IMR-90 (cell line): ENCODE results near the gene GRM8. TPM values are rescaled to one million over a fixed set of nuclear protein-coding genes. Genes with fewer than 3 reads are reported as not detected.
"Not testable (repeated sequence)": the region's sequence is repeated elsewhere in the genome, so short reads cannot be mapped to it uniquely, and the experiment has no call there.

Experiments
- ATAC-seq: fragments of 200-7000 bp; cut with Tn5 transposase; 2 replicates; pipeline ENCODE4 v1.9.1; 2020; ENCODE audit warnings: low read depth, mild to moderate bottlenecking, moderate library complexity
- BruUV-seq: library from RNA; stranded (reverse); fragments of 400-500 nt; replicated peaks from 2 replicates; lab custom pipeline; 2021; lab: Mats Ljungman, UMichigan
- CTCF ChIA-PET: fragments of 300-600 bp; formaldehyde crosslinking; extraction: SDS; loops from one replicate; lab custom pipeline; 2021; ENCODE audit warnings: antibody characterized with exemption; lab: Yijun Ruan, JAX
- POLR2A ChIA-PET: fragments of 300-600 bp; sonication (Branson Sonifier 250); formaldehyde crosslinking; loops from one replicate; lab custom pipeline; 2022; ENCODE audit warnings: antibody characterized with exemption; ENCODE audit not compliant: unreplicated experiment; lab: Charles Lee
- DNase-seq: peaks from one replicate; pipeline ENCODE4 v3.0.0; 2013
- H2AFZ ChIP-seq: replicated peaks from 2 replicates; pipeline ENCODE3; 2013; ENCODE audit warnings: low read length, mild to moderate bottlenecking; ENCODE audit not compliant: poor library complexity
- H2AK5ac ChIP-seq: 2 replicates; pipeline ENCODE4 v1.6.1; 2013; ENCODE audit warnings: low read depth, low read length, inconsistent platforms
- H2AK9ac ChIP-seq: replicated peaks from 2 replicates; pipeline ENCODE3; 2013; ENCODE audit warnings: mild to moderate bottlenecking, low read depth, low read length, moderate library complexity; ENCODE audit not compliant: poor library complexity
- H2BK120ac ChIP-seq: 2 replicates; pipeline ENCODE4 v1.6.1; 2013; ENCODE audit warnings: low read depth, low read length, inconsistent platforms
- H2BK15ac ChIP-seq: 3 replicates; pipeline ENCODE4 v1.6.1; 2013; ENCODE audit warnings: low read depth, low read length, inconsistent platforms
- H2BK20ac ChIP-seq: 2 replicates; pipeline ENCODE4 v1.6.1; 2013; ENCODE audit warnings: low read depth, mild to moderate bottlenecking, inconsistent platforms, low read length, moderate library complexity
- H2BK5ac ChIP-seq: 2 replicates; pipeline ENCODE4 v1.6.1; 2013; ENCODE audit warnings: mild to moderate bottlenecking, low read depth, low read length, inconsistent platforms; ENCODE audit not compliant: poor library complexity, severe bottlenecking
- H3K14ac ChIP-seq: replicated peaks from 2 replicates; pipeline ENCODE4 v1.6.1; 2013; ENCODE audit warnings: low read depth, low read length, inconsistent platforms
- H3K18ac ChIP-seq: 2 replicates; pipeline ENCODE4 v1.6.1; 2013; ENCODE audit warnings: low read depth, low read length, control low read depth
- H3K23ac ChIP-seq: 2 replicates; pipeline ENCODE4 v1.6.1; 2013; ENCODE audit warnings: low read depth, low read length, inconsistent platforms
- H3K27ac ChIP-seq: 2 replicates; pipeline ENCODE4 v1.5.1; 2013; ENCODE audit warnings: mild to moderate bottlenecking, control low read depth, low read length; ENCODE audit not compliant: insufficient read depth
- H3K27me3 ChIP-seq: 2 replicates; pipeline ENCODE4 v1.6.1; 2013; ENCODE audit warnings: low read length; ENCODE audit not compliant: control insufficient read depth, insufficient read depth
- H3K36me3 ChIP-seq: 2 replicates; pipeline ENCODE4 v1.6.1; 2013; ENCODE audit warnings: low read length, mixed read lengths; ENCODE audit not compliant: control insufficient read depth, insufficient read depth
- H3K4ac ChIP-seq: 2 replicates; pipeline ENCODE4 v1.6.1; 2013; ENCODE audit warnings: low read depth, low read length, inconsistent platforms
- H3K4me1 ChIP-seq: 2 replicates; pipeline ENCODE4 v1.6.1; 2013; ENCODE audit warnings: low read length, mixed read lengths; ENCODE audit not compliant: control insufficient read depth, insufficient read depth
- H3K4me2 ChIP-seq: 2 replicates; pipeline ENCODE4 v1.6.1; 2013; ENCODE audit warnings: low read depth, mild to moderate bottlenecking, control low read depth, low read length, moderate library complexity
- H3K4me3 ChIP-seq: 2 replicates; pipeline ENCODE4 v1.5.1; 2013; ENCODE audit warnings: low read depth, mild to moderate bottlenecking, control low read depth, low read length, moderate library complexity; ENCODE audit not compliant: insufficient read depth
- H3K56ac ChIP-seq: 2 replicates; pipeline ENCODE4 v1.6.1; 2013; ENCODE audit warnings: low read length, inconsistent platforms; ENCODE audit not compliant: insufficient read depth; ENCODE audit errors: extremely low read depth
- H3K79me1 ChIP-seq, 2 experiments: 2 replicates each; pipeline ENCODE4 v1.6.1; 2013; ENCODE audit warnings: low read length in 2 of 2, inconsistent platforms in 1 of 2, low read depth in 1 of 2
- H3K9ac ChIP-seq: 2 replicates; pipeline ENCODE4 v1.6.1; 2013; ENCODE audit warnings: low read depth, low read length, control low read depth
- H3K9me1 ChIP-seq: 2 replicates; pipeline ENCODE4 v1.6.1; 2013; ENCODE audit warnings: low read length, inconsistent platforms; ENCODE audit not compliant: insufficient read depth
- H3K9me3 ChIP-seq: 2 replicates; pipeline ENCODE4 v1.6.1; 2013; ENCODE audit warnings: low read length; ENCODE audit not compliant: control insufficient read depth, insufficient read depth
- H4K20me1 ChIP-seq: 2 replicates; pipeline ENCODE4 v1.6.1; 2013; ENCODE audit warnings: low read length, inconsistent platforms; ENCODE audit not compliant: insufficient read depth
- H4K5ac ChIP-seq: 2 replicates; pipeline ENCODE4 v1.6.1; 2013; ENCODE audit warnings: mild to moderate bottlenecking, low read depth, low read length, control low read depth
- H4K8ac ChIP-seq, 2 experiments: 2 replicates each; pipeline ENCODE4 v1.6.1; 2013; ENCODE audit warnings: low read depth in 2 of 2, low read length in 2 of 2, control low read depth in 1 of 2, inconsistent platforms in 1 of 2
- H4K91ac ChIP-seq: 2 replicates; pipeline ENCODE4 v1.6.1; 2013; ENCODE audit warnings: low read depth, low read length, inconsistent platforms; ENCODE audit not compliant: insufficient read depth
- WGBS, 2 experiments: methylation state at CpG; one replicate each; pipeline versions ENCODE4 v1.1.5 to v1.1.7; 2013; ENCODE audit warnings: missing lambda C conversion rate in 2 of 2; ENCODE audit not compliant: insufficient read length in 1 of 2; ENCODE audit errors: extremely low coverage in 2 of 2; 5-methylcytosine and 5-hydroxymethylcytosine counted together
- dilution Hi-C: fragments of 300-500 bp; cut with HindIII; formaldehyde crosslinking; loops from one replicate; pipeline ENCODE4 v1.14.3; 2018; ENCODE audit warnings: low sequenced_read_pairs; ENCODE audit not compliant: unreplicated experiment
- in situ Hi-C: fragments of 300-500 bp; cut with MboI; formaldehyde crosslinking; loops from 3 replicates; pipeline ENCODE4 v1.14.3; 2019; ENCODE audit warnings: low sequenced_read_pairs, inconsistent platforms, mixed read lengths
- intact Hi-C: fragments of 100-400 bp; cut with micrococcal nuclease; formaldehyde crosslinking; loops from 2 replicates; pipeline ENCODE4 v1.10.0; 2022
- polyA plus RNA-seq, 3 experiments: library from polyadenylated mRNA; depleted of rRNA; stranded (reverse); fragments of >200 nt; gene quantifications; 2 replicates each; pipeline ENCODE4 v1.2.3, GENCODE V29; 2012; ENCODE audit warnings: low replicate concordance in 1 of 3
- total RNA-seq: library from RNA; depleted of rRNA; stranded (reverse); fragments of >200 nt; gene quantifications from 2 replicates; pipeline ENCODE4 v1.2.3, GENCODE V29; 2012

GRM8 gene
- total and polyA plus RNA-seq, 2 of the 4 experiments (the other 2 are of a cell fraction), result not detected

DNA sequence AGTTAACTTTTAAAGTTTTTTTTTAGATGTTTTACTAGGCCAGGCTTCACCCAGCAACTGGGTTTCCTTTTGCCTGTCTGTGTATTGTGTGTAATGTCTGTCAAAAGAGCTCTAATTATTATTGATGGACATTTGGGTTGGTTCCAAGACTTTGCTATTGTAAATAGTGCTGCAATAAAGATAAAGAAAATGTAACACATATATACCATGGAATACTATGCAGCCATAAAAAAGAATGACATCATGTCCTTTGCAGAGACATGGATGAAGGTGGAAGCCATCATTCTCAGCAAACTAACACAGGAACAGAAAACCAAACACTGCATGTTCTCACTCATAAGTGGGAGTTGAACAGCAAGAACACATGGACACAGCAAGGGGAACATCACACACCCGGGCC, 584.0 kb downstream of the GRM8 start:
- H2AK9ac ChIP-seq, dilution Hi-C loops, H2AK5ac ChIP-seq, H4K5ac ChIP-seq, H2AFZ ChIP-seq, H3K9ac ChIP-seq, H3K36me3 ChIP-seq, H3K4me2 ChIP-seq, H2BK20ac ChIP-seq, POLR2A ChIA-PET, H4K8ac ChIP-seq, H3K14ac ChIP-seq, H2BK15ac ChIP-seq, H3K27ac ChIP-seq, H3K56ac ChIP-seq, H2BK120ac ChIP-seq, H2BK5ac ChIP-seq, H3K18ac ChIP-seq, in situ Hi-C loops, H3K79me1 ChIP-seq, H3K4me1 ChIP-seq, H3K9me1 ChIP-seq, H4K20me1 ChIP-seq, H3K27me3 ChIP-seq, intact Hi-C loops, DNase-seq, H3K4me3 ChIP-seq, CTCF ChIA-PET, ATAC-seq, H4K91ac ChIP-seq, H3K23ac ChIP-seq, BruUV-seq, H3K4ac ChIP-seq: not testable (repeated sequence)
- WGBS, 2 experiments, result no CpG with 5 or more reads among the region's 1 CpG
- H3K9me3 ChIP-seq, result peaks cover 11% of the 10 kb centered on the region; the same call in 1 of the 2 replicates
